ENCODE results near the gene MRPL52. TPM values are rescaled to one million over a fixed set of nuclear protein-coding genes. Genes with fewer than 3 reads are reported as not detected.

The MRPL52 gene
- total and polyA plus RNA-seq, 2 of the 13 experiments (the other 11 are each of a cell fraction or from before 2014, with no cell fraction given) = 118 to 329 TPM

- TF ChIP-seq, protein P1, sequence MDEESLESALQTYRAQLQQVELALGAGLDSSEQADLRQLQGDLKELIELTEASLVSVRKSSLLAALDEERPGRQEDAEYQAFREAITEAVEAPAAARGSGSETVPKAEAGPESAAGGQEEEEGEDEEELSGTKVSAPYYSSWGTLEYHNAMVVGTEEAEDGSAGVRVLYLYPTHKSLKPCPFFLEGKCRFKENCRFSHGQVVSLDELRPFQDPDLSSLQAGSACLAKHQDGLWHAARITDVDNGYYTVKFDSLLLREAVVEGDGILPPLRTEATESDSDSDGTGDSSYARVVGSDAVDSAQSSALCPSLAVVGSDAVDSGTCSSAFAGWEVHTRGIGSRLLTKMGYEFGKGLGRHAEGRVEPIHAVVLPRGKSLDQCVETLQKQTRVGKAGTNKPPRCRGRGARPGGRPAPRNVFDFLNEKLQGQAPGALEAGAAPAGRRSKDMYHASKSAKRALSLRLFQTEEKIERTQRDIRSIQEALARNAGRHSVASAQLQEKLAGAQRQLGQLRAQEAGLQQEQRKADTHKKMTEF (CRISPR knock-in tag; IDR thresholded peaks at IDR 0.05) = peak; percentile 63; the same call in 1 of the 2 replicates
- TF ChIP-seq ZFP36L2 (CRISPR knock-in tag; IDR thresholded peaks at IDR 0.05) (no peak), MXD3 (CRISPR knock-in tag; IDR thresholded peaks at IDR 0.05) (peak; percentile 61; the same call in 1 of the 2 replicates), GABPB1 (CRISPR knock-in tag; IDR thresholded peaks at IDR 0.05) (peak; percentile 57), FIP1L1 (IDR thresholded peaks at IDR 0.05; ENCODE audit: borderline replicate concordance, insufficient read depth, low read depth, low read length) (no peak), FOXK1 (CRISPR knock-in tag; IDR thresholded peaks at IDR 0.05; ENCODE audit: borderline replicate concordance, low read depth) (peak; percentile 36; the same call in 1 of the 2 replicates), YEATS2 (CRISPR knock-in tag; IDR thresholded peaks at IDR 0.05; ENCODE audit: borderline replicate concordance) (peak; percentile 62; the same call in 1 of the 2 replicates), LCORL (IDR thresholded peaks at IDR 0.05) (no peak), LCORL (CRISPR knock-in tag; IDR thresholded peaks at IDR 0.05) (peak; percentile 44), ZNF614 (CRISPR knock-in tag; IDR thresholded peaks at IDR 0.05; ENCODE audit: borderline replicate concordance) (peak; percentile 91), SOX13 (IDR thresholded peaks at IDR 0.05) (no peak), SOX13 (CRISPR knock-in tag; conservative IDR thresholded peaks at IDR 0.05 in 1 of 2, IDR thresholded peaks at IDR 0.05 in 1 of 2) (peak in 1 of 2 experiments; percentile 47; a peak in 1 of 4 replicates)
- TF ChIP-seq, protein P2, sequence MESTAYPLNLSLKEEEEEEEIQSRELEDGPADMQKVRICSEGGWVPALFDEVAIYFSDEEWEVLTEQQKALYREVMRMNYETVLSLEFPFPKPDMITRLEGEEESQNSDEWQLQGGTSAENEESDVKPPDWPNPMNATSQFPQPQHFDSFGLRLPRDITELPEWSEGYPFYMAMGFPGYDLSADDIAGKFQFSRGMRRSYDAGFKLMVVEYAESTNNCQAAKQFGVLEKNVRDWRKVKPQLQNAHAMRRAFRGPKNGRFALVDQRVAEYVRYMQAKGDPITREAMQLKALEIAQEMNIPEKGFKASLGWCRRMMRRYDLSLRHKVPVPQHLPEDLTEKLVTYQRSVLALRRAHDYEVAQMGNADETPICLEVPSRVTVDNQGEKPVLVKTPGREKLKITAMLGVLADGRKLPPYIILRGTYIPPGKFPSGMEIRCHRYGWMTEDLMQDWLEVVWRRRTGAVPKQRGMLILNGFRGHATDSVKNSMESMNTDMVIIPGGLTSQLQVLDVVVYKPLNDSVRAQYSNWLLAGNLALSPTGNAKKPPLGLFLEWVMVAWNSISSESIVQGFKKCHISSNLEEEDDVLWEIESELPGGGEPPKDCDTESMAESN (CRISPR knock-in tag; conservative IDR thresholded peaks at IDR 0.05) = peak; percentile 6; the same call in 1 of the 2 replicates
- TF ChIP-seq, protein P3, sequence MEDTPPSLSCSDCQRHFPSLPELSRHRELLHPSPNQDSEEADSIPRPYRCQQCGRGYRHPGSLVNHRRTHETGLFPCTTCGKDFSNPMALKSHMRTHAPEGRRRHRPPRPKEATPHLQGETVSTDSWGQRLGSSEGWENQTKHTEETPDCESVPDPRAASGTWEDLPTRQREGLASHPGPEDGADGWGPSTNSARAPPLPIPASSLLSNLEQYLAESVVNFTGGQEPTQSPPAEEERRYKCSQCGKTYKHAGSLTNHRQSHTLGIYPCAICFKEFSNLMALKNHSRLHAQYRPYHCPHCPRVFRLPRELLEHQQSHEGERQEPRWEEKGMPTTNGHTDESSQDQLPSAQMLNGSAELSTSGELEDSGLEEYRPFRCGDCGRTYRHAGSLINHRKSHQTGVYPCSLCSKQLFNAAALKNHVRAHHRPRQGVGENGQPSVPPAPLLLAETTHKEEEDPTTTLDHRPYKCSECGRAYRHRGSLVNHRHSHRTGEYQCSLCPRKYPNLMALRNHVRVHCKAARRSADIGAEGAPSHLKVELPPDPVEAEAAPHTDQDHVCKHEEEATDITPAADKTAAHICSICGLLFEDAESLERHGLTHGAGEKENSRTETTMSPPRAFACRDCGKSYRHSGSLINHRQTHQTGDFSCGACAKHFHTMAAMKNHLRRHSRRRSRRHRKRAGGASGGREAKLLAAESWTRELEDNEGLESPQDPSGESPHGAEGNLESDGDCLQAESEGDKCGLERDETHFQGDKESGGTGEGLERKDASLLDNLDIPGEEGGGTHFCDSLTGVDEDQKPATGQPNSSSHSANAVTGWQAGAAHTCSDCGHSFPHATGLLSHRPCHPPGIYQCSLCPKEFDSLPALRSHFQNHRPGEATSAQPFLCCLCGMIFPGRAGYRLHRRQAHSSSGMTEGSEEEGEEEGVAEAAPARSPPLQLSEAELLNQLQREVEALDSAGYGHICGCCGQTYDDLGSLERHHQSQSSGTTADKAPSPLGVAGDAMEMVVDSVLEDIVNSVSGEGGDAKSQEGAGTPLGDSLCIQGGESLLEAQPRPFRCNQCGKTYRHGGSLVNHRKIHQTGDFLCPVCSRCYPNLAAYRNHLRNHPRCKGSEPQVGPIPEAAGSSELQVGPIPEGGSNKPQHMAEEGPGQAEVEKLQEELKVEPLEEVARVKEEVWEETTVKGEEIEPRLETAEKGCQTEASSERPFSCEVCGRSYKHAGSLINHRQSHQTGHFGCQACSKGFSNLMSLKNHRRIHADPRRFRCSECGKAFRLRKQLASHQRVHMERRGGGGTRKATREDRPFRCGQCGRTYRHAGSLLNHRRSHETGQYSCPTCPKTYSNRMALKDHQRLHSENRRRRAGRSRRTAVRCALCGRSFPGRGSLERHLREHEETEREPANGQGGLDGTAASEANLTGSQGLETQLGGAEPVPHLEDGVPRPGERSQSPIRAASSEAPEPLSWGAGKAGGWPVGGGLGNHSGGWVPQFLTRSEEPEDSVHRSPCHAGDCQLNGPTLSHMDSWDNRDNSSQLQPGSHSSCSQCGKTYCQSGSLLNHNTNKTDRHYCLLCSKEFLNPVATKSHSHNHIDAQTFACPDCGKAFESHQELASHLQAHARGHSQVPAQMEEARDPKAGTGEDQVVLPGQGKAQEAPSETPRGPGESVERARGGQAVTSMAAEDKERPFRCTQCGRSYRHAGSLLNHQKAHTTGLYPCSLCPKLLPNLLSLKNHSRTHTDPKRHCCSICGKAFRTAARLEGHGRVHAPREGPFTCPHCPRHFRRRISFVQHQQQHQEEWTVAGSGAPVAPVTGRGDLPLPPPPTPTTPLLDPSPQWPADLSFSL (CRISPR knock-in tag; IDR thresholded peaks at IDR 0.05) = no peak
- TF ChIP-seq, protein P4, sequence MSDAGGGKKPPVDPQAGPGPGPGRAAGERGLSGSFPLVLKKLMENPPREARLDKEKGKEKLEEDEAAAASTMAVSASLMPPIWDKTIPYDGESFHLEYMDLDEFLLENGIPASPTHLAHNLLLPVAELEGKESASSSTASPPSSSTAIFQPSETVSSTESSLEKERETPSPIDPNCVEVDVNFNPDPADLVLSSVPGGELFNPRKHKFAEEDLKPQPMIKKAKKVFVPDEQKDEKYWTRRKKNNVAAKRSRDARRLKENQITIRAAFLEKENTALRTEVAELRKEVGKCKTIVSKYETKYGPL (CRISPR knock-in tag; IDR thresholded peaks at IDR 0.05) = no peak
- TF ChIP-seq, protein P5, sequence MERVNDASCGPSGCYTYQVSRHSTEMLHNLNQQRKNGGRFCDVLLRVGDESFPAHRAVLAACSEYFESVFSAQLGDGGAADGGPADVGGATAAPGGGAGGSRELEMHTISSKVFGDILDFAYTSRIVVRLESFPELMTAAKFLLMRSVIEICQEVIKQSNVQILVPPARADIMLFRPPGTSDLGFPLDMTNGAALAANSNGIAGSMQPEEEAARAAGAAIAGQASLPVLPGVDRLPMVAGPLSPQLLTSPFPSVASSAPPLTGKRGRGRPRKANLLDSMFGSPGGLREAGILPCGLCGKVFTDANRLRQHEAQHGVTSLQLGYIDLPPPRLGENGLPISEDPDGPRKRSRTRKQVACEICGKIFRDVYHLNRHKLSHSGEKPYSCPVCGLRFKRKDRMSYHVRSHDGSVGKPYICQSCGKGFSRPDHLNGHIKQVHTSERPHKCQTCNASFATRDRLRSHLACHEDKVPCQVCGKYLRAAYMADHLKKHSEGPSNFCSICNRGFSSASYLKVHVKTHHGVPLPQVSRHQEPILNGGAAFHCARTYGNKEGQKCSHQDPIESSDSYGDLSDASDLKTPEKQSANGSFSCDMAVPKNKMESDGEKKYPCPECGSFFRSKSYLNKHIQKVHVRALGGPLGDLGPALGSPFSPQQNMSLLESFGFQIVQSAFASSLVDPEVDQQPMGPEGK (CRISPR knock-in tag; IDR thresholded peaks at IDR 0.05) = peak; percentile 93
Observed at GRCh38 chr14:22822571-22823098, 7.1 kb upstream of the MRPL52 start (continued).

Data from HepG2 (cell line).